A549 (cell line): Measurements from ENCODE around the gene GNB1L.

Experiments used
- BCL3 ChIP-seq: fragments of >200 bp; sonication (Bioruptor Twin); formaldehyde crosslinking; IDR thresholded peaks from 3 replicates; pipeline ENCODE4 v1.6.1; 2016
- CBX2 ChIP-seq: fragments of 200-600 bp; sonication (generic); IDR thresholded peaks from 2 replicates; pipeline ENCODE4 v1.6.1; 2016; ENCODE audit warnings: low read depth, mild to moderate bottlenecking, borderline replicate concordance
- CTCF ChIP-seq: fragments of >200 bp; sonication (Bioruptor Twin); formaldehyde crosslinking; IDR thresholded peaks from 3 replicates; pipeline ENCODE4 v1.5.1; 2016
- KDM1A ChIP-seq: fragments of 200-600 bp; sonication (generic); IDR thresholded peaks from 2 replicates; pipeline ENCODE4 v1.6.1; 2016; ENCODE audit warnings: low read depth, mild to moderate bottlenecking
- MAZ ChIP-seq: fragments of 150-350 bp; IDR thresholded peaks from 2 replicates; pipeline ENCODE4 v1.6.1; 2014; ENCODE audit warnings: antibody characterized with exemption, low read depth, low read length, borderline replicate concordance
- MYC ChIP-seq: IDR thresholded peaks from 2 replicates; pipeline ENCODE4 v1.6.1; 2012; ENCODE audit warnings: mild to moderate bottlenecking, inconsistent platforms, low read length, improper control_type of control experiment, borderline replicate concordance
- POLR2A ChIP-seq: IDR thresholded peaks from 2 replicates; pipeline ENCODE4 v1.6.1; 2012; ENCODE audit warnings: mild to moderate bottlenecking, low read length
- RCOR1 ChIP-seq: fragments of 150-350 bp; IDR thresholded peaks from 2 replicates; pipeline ENCODE4 v1.6.1; 2014; ENCODE audit warnings: antibody characterized with exemption, low read length, low read depth
- REST ChIP-seq: fragments of 200-600 bp; sonication (generic); IDR thresholded peaks from 2 replicates; pipeline ENCODE4 v1.6.1; 2016; ENCODE audit warnings: antibody characterized with exemption, mild to moderate bottlenecking, moderate library complexity
- ZNF302 ChIP-seq: fragments of 250-450 bp; sonication (Bioruptor Pico); IDR thresholded peaks from 2 replicates; pipeline ENCODE4 v1.9.0; 2021; ENCODE audit warnings: inconsistent platforms, mild to moderate bottlenecking, moderate library complexity
- TF ChIP-seq, protein P1 (sequence below): IDR thresholded peaks from 2 replicates; pipeline ENCODE4 v1.6.1; 2012

DNA sequence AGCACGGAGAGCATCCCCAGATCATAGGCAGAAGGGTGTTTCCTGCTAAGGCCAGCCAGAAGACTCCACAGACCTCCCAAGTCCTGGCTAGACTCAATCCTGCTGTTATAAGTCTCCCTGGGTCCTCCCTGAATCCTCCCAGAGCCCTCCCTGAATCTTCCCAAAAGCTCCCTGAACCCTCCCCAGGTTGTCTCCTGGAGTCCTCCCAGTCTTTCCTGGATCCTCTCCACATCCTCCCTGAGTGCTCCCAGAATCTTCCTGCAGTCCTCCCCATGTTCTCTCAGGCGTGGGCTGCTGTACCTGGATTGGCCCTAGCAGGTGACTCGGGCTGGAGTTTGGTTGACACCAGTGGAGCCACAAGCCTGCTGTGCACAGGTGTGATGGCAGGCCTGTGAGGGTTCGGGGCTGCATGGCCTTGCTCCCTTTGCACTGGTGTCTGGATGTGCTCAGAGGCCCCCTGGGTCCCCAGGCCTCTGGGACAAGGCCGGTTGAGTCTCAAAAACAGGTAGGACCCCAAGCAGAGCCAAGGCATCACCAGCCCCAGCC, 119.8 kb downstream of the GNB1L start:
- TF ChIP-seq MAZ (no peak), BCL3 (no peak), CBX2 (no peak), CTCF (no peak), REST (no peak), POLR2A (no peak), ZNF302 (CRISPR knock-in tag) (no peak), KDM1A (no peak), RCOR1 (no peak), MYC (no peak)
- TF ChIP-seq, protein P1, sequence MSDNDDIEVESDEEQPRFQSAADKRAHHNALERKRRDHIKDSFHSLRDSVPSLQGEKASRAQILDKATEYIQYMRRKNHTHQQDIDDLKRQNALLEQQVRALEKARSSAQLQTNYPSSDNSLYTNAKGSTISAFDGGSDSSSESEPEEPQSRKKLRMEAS, result no peak
